ENCODE results near the gene PLD1.

Gene PLD1

GRCh38 chr3:171796625-171797264, 13.5 kb downstream of the PLD1 start:
- DNase-seq: no peak

- DNase-seq: no peak
These were observed 17.8 kb downstream of the PLD1 start for GRCh38 chr3:171792531-171792930.

- no peak for DNase-seq
These were observed 18.6 kb downstream of the PLD1 start for GRCh38 chr3:171791692-171792076.

DNA sequence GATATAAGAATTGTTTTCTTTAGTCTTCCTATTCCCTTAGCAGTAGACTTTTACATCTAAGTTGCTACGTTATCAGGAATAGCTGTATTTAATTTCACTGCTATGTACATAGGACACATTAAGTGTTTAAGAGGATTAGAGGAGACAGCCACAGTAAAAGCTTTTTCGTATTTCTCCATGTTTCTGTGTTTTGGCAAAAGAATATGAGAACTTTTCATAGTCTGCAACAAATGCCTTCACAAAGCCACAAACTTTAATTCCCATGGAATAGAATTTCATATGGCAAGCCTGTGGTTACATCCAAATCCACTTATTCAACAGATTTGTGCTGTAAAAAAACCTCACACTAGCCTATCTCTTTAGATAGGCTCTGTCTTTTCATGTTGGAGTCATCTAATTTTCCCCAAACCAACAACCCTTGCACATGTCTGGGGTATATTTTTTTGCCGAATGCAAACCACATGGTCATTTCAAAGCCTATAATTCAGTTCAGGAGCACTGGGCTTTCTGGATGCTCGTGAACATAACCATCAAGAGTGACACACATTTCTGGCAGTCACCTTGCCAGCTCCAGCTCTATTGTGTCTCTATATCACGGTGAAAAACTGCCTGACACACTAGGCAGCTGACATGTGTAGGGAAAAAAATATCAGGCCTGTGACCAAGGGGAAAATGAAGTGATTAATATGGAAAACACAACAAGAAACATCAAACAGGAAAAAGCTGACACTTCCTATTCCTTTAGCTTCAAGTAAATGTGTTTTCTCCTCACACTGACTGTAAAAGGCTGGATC, 19.2 kb downstream of the PLD1 start:
- DNase-seq: no peak

GRCh38 chr3:171790574-171790897, 19.7 kb downstream of the PLD1 start:
- no peak for DNase-seq

DNA sequence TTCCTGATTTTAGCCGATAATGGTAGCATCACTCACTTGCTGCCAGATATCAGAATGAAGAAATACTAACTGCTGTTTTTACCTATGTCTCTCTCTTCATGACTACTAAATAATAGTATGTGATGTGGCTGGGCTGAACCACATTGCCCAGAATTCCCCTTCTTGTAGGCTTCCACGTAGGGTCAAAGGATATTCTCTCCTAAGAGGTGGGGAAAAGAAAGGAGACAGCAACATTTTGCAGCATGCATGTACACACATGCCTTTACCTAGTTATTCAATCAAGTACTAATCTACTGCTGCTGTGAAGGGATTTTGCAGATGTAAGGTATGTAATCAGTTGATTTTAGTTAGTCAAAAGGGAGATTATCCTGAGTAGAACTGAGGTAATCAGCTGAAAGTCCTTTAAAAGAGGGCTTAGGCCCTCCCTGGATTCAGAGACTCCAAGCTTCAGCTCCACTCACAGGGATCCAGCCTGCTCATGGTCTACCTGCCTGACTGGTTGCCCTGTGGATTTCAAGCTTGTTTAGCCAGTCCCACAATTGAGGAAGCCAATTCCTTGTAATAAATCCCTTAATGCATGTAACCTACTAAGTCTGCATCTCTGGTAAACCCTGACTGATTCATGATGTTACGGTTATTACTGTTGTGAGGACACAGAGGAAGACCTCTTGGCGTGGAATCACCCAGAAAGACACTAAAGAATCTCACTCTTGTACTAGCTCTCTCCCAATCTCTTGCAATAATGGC, 20.4 kb downstream of the PLD1 start:
- no peak for DNase-seq

DNA sequence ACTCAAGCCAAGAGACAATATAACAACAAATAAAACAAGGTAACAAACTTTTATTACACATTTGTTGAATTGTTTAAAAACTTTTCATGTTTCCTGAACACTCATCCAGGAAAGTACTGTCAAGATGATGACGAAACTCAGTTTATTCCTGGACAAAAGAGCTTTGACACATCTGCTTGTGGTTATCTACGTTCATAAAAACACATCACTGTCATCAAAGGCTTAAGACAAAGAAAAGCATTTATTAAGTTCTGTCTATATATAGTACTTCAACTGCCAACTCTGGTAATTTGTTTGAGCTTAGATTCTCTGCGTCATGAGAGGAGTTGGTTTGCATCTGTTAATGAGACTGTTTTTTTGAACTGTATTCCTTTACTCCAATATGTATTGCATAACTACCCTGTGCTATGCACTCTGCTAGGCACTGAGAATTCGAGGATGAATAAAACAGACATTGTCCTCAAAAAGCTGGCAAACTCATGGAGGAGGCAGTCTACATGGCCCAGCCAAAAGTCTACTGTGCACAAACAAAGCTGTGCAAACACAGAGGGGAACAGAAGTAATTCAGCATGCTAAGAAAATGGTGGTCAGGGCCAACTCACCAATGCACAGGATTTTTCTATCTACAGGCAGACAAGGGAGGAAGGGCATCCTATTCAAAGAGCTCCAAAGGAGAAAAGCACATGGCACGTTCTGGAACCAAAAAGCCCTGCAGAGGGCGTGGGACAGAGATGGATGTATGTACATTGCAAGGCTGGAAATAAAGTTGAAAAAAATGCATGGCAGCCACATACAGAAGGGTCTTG, 21.5 kb downstream of the PLD1 start:
- DNase-seq: peak; percentile 42

DNA sequence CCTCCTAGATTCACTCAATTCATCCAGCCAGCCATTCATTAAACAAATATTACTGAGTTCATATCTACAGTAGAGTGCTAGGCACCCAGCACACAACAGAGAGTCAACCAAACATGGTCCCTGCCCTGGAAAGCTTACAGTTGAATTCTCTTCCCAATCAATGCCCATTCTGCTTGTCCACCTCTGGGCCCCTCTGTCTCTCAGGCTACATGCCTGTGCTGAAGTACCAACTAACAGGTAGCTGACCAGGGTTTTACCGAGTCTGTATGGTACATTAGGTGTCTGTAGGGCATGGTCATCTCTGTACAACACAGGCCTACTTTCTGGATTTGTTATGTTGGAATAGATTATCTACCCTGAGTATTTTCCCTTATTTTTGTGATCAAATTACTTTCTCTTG, 23.3 kb downstream of the PLD1 start:
- no peak for DNase-seq

DNA sequence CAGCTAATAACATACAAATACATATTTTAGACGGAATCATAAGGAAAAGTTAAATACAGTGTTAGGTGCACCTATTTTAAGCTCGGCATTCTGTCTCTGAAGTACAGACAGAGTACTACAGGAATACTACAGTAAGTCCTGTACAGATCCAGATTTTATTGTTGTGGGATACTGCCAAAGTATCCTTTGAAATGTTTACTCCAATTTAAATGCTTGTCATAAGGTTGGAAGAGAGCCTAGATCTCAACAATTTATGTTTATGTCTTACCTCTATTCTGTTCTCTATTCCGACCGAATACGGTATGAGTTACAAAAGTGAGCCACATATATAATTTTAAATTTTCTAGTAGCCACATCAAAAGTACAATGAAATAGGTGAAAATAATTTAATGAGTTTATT, 25.3 kb downstream of the PLD1 start:
- DNase-seq: no peak

DNA sequence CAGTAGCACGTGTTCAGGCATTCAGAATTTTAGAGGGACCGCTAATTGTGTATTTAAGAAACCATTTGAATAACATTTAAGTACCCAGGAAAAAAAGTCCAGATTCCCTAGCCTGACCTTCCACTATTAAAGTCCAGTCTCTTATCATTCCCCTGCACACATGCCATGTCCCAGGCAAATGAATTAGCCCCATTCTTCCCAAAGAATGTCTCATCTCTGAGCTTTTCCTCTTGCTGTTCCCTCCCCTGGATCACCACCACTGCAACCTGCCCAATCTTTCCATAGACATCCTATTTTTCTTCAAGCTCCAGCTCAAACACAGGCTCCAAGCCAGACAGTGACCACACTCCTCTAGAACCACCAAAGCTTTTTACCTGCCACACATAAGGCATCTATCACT, 25.9 kb downstream of the PLD1 start:
- DNase-seq: no peak

DNA sequence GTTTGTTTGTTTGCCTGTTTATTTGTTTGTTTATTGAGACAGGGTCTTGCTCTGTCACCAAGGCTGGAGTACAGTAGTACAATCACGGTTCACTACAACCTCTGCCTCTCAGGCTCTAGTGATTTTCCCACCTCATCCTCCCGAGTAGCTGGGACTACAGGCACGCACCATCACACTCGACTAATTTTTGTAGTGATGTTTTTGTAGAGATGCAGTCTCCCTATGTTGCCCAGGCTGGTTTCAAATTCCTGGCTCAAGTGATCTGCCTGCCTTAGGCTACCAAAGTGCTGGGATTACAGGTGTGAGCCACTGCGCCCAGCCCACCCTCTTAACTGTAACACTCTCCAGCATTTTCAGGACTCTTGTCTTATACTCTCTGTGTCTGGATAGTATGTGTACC, 26.7 kb downstream of the PLD1 start:
- DNase-seq: no peak

DNA sequence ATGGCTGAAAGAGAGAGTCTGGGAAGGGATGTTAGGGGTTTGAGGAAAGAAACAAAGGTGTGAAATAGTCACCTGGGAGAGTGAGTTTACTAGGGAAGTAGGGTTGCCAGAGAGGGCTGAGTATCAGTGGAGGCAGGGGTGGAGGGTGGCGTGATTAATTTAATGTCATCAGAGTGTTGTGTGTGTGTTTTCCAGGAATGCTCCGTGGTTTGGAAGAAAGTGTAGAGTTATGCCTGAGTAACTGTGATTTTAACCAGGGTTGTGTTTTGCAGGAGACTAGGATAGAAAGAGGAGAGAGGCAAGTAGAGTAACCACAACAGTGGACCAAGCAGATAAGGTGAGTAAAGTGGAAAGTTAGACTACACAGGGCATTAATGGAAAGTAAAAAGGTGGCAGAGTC, 27.2 kb downstream of the PLD1 start:
- DNase-seq: no peak

DNA sequence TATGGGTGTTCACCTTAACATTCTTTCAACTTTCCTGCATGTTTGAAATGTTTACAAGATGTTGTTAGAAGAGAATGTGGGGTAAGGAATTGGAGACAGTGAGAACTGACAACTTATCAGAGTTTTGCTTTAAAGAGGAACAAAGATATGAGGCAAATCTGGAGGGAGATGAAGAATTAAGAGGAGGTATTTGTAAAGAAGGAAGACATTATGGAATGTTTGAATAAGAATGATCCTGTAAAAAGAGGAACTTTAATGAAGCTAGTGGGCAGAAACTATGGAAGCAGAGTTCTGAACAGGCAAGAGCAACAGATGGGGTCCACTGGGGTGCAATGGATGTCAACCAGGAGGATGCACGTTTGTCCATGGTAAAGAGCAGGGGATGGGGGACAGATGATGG, 27.7 kb downstream of the PLD1 start:
- peak; percentile 72 for DNase-seq

GRCh38 chr3:171781711-171782127, 28.6 kb downstream of the PLD1 start:
- DNase-seq: no peak

GRCh38 chr3:171778493-171778892, 31.8 kb downstream of the PLD1 start:
- DNase-seq: no peak

DNA sequence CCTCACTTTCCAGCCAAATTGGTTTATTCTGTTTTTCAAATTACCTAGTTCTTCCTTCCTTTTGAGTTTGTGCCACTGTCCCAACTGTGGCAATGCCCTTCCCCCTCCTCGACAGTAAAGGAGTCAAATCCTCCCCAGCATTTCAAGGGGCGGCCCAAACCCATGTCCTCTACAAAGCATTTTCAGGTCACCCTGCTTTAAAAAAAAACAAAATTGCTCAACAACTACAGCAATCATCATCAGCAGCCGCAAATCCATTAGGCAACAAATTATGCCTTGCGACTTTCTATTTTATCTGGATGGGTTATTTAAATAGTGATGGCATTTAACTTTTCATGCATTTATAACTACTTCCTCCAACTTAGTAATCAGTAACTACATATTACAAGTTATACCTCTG, 32.7 kb downstream of the PLD1 start:
- DNase-seq: peak; percentile 89

DNA sequence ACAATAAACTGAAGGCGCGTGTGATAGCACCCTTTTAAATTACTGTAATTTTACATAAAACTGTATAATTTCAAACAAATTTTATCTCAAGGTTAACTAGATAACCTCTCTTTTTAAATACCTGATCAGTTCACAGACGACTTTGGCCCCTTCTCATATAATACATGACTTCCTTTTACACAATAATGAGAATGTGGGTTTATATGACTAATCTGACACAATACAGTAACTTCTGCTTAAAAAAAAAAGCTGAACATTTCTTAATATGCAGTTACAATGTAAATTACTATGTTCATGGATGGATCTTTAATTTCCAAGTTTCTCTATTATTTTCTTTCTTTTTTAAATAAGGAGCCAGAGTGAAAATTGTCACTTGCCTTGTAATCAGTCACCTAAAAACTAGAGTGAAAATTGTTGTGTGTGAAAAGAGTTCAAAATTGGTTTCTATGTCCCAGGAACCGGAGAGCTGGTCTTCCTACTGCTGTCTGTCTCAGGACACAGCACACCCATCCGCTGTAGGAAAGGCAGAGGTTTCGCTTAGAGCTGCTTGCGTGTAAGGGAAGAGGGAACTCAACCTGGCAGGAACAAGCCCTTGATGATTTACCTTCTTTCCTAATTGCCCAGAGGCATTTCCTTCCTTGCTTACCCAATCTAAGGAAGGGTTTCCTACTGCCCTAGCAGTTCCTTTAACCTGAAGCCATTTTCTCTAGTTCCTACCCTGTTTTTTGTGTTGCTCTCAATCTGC, 33.3 kb downstream of the PLD1 start:
- peak; percentile 86 for DNase-seq

DNA sequence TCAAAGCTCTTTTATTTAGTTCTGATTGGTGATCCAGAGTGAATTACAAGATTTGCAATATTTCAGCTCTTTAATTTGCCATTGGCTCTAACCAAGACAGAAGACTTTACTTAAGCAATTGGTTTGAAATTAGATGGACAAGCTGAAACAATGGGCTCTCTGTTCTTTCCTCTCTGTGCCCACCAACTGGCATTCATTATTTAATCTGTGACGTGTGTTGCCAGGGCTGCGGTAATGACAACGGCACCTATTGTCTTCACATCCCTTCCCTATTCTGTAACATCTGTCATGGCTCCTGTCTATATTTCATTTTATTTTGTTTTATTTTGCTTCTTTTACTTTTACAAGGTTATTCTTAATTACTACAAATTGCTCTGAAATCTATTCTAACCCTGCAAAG, 33.9 kb downstream of the PLD1 start:
- DNase-seq: no peak

- DNase-seq: no peak
These were observed 34.3 kb downstream of the PLD1 start for GRCh38 chr3:171775943-171776342.

GRCh38 chr3:171774521-171774920, 35.8 kb downstream of the PLD1 start:
- DNase-seq: peak; percentile 35

DNA sequence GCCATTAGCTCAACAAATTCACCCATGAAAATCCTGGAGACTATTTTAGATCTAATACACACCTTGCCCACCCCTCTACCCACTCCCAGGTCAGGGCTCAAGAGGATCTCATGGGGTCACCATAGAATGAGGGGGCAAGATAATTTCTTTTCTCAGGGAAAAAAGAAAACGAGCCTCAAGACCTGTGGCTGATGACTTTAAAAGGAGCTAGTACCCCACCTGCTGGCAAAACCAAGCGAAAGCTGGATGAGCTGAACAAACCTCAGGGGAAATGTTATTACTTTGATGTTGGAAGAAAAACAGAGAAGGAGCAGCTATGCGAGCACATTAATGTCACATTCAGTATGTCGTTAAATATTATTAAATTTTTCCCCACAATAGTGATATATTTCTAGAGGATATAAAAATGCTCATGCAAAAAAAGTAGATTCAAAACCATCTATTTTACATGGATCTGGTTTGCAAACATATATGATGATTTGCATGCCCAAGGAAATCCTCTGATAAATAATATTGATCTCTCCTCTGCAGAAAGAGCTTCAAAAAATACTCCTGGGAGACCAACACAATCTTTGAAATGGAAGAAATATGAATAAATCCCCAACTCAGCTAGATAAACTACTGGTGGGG, 37.7 kb downstream of the PLD1 start:
- peak; percentile 67 for DNase-seq

Data from inflammatory macrophage treated with lipopolysaccharide for 4 hours (primary cell).